T-helper 9 cell (primary cell): ENCODE results near the gene PRG3.
"Not testable (repeated sequence)": the region's sequence is repeated elsewhere in the genome, so short reads cannot be mapped to it uniquely, and the experiment has no call there.

ENCODE experiments used
- DNase-seq: peaks from one replicate; pipeline ENCODE4 v3.0.0-alpha.2; 2020

PRG3 gene

GRCh38 chr11:57358991-57359390 is 22.0 kb downstream of the PRG3 start:
- no peak for DNase-seq

GRCh38 chr11:57358543-57358961 is 22.4 kb downstream of the PRG3 start:
- no peak for DNase-seq

GRCh38 chr11:57357856-57358255 is 23.1 kb downstream of the PRG3 start:
- DNase-seq, result no peak

DNA sequence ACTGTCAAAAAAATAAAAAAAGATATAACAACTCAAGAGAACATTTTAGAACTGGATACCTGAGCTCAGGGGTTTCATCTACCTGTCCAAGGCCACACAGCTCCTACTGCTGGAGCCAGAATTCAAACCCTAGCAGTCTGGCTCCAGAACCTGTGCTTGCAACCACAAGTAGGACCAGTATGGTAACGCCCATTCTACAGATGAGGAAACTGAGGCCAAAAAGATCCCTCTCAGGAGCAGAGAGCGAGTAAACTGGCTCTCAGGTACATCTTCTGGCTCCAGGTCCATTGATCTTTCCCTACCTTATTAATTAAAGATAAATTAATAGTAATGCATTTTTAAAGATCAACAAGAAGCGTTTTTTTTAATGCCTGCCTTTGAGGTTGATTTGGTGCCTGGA is 23.6 kb downstream of the PRG3 start:
- DNase-seq, result no peak

DNA sequence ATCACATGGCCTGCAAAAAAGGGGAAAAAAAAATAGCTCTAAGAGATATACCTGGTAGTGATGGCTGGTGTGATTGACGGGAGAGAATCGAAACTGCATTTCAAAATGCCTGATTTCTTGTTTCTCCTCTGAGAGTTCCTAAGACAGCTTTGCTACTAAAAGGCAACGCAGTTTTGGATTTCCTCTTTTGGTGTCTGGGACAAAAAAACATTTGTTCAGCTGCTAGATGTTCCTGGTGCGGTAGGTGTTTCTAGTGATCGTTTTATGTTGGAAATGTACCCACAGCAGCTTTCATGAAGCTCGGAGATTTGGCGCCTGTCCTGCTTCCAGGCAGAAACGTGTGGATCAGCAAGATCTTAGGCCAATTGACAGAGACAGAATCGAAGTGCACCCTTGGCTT is 24.7 kb downstream of the PRG3 start:
- no peak for DNase-seq

DNA sequence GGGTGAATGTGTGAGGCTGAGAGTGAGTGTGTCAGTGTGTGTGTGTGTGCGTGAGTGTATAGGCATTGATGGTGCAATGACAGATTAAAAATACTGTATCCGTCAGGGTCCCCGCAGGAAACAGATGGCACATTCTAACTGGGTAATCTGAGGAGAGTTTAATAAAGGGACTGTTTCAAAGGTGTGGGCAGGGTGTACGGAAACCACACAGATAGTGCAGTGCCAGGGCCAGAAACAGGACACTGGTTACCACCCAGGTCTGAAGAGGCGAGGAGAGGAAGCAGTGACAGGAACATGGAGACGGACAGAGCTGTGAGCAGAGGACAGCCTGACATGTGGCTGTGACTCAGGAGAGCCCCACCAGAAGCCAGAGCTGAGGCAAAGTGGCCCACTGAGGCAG is 26.3 kb downstream of the PRG3 start:
- DNase-seq, result no peak

- no peak for DNase-seq
Measured at GRCh38 chr11:57353852-57354251, 27.1 kb downstream of the PRG3 start.

- DNase-seq, result no peak
Measured at GRCh38 chr11:57353446-57353845, 27.5 kb downstream of the PRG3 start.

DNA sequence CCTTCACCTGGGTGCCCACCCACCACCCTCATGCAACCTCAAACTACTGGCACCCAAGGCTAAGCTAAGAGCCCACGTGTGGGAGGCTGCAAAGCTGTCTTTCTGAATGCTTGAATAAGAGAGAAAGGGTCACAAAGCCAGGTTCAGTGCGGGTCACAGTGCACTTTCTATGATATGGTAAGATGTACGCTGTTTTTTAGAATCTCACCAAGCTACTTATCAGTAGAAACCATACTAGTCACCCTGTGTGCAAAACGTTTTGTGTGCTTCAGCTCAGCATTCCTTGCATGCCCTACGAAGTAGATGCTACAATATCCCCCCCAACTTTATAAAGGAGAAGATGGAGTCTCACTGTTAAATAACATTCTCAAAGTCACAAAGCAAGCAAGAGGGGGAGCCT is 27.9 kb downstream of the PRG3 start:
- no peak for DNase-seq

DNA sequence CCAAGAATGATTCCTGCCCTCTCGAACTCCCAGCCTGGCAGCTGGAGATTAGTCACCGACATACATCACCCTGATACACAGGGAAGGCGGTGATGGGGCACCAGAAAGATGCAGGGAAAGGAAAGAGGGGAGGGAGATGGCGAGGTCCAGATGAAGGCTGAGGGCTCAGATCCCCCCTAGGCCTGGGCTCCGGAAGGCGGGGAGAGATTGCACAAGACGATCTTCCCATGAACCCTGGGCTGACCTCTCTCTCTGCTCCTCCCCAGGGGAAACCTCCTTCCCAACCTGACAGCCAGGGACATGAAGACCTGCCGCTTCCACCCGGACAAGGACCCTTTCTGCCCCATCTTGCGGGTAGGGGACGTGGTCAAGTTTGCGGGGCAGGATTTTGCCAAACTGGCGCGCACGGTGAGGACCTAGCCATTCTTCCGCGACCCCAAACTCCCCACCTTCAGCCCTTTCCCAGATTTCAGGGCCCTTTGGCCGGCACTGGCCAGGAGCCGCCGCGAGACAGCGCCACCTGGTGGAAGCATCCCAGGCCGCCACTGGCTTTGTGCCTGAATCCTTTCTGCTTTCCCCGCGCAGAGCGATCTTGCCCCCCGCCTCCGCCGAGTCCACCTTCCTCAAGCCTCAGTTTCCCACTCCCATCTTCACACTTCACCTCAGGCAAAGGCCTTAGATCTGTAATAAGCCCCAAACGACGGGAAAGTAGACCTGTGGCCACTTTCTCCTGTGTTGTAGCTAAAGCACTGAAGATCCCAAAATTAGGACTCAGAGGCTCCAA is 31.3 kb downstream of the PRG3 start:
- peak; percentile 71 for DNase-seq

GRCh38 chr11:57348636-57349313 is 32.2 kb downstream of the PRG3 start:
- DNase-seq, result no peak

DNA sequence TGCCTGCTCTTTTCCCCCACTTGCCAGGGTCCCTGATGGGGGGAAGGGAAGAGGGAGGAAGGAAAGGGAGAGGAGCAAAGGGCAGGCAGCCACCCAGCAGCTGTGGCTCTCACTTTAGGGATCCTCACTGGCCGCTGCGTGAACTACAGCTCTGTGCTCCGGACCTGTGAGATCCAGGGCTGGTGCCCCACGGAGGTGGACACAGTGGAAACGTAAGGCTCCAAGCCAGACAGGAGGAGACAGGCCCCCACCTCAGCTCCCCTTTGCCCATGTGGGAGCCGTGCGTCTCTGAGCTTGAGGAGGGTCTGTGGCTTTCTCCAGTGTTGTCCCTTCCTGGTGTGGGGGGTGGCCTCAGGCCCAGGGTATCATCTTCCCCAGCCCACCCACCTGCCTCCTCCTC is 32.9 kb downstream of the PRG3 start:
- no peak for DNase-seq

GRCh38 chr11:57347336-57347735 is 33.6 kb downstream of the PRG3 start:
- no peak for DNase-seq

- DNase-seq, result peak; percentile 66
Measured at GRCh38 chr11:57345555-57346211, 35.3 kb downstream of the PRG3 start.

GRCh38 chr11:57344826-57345225 is 36.1 kb downstream of the PRG3 start:
- DNase-seq, result no peak

GRCh38 chr11:57343825-57344224 is 37.1 kb downstream of the PRG3 start:
- DNase-seq, result no peak

- no peak for DNase-seq
Measured at GRCh38 chr11:57342702-57343101, 38.2 kb downstream of the PRG3 start.

GRCh38 chr11:57341250-57341808 is 39.6 kb downstream of the PRG3 start:
- DNase-seq, result no peak

DNA sequence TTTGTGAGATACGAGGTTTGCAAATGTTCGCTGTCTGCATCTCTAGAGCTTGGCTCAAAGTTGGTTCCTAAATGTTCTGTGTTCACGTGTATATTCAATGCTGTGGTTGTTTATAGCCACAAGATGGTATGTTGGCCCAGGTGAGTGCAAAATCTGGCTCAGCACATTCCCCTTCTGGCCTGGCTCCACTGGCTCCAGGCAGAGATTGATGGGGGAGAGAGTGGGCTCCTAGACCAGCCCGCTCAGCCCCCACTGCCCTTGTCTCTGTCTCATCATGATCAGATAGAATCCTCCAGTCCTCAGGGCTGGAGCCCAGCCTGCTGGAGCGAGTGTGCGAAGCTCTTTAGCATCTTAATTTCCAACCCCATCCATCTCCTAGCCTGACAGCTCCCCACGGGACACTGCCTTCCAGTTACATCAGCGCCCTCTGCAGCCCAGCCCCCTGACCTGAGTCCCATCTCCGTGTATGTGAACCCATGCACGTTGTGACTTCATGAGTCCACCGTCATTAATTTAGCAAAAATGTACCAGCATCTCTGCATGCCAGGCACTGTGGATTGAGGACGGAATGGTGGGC is 40.8 kb downstream of the PRG3 start:
- no peak for DNase-seq

GRCh38 chr11:57339328-57339727 is 41.6 kb downstream of the PRG3 start:
- DNase-seq, result no peak

DNA sequence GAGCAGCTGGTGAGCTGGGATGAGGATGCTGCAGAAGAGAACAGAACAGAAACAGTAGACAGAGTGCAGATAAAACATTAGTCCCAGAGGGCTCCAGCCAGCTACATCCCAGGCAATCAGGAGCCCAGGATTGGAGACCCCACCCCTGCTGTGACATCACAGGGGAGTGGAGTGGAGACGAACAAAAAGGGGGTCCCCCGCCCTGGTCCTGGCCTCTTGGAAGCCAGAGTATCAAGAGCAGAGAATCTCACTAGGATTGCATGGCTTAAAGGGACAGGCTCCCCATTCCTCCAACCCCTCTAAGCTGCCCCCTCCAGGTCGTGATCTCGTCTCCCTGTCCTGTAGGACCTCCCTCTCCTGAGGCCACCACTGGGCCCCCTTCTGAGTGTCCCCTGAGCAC is 42.8 kb downstream of the PRG3 start, which contains the start of gene P2RX3:
Gene P2RX3 (plus strand): TSS at position 211 of the 400 bp plus-strand sequence. CDS start 199 bp downstream, outside the sequence.
- no peak for DNase-seq

GRCh38 chr11:57336856-57337255 is 44.1 kb downstream of the PRG3 start:
- DNase-seq, result not testable (repeated sequence)

DNA sequence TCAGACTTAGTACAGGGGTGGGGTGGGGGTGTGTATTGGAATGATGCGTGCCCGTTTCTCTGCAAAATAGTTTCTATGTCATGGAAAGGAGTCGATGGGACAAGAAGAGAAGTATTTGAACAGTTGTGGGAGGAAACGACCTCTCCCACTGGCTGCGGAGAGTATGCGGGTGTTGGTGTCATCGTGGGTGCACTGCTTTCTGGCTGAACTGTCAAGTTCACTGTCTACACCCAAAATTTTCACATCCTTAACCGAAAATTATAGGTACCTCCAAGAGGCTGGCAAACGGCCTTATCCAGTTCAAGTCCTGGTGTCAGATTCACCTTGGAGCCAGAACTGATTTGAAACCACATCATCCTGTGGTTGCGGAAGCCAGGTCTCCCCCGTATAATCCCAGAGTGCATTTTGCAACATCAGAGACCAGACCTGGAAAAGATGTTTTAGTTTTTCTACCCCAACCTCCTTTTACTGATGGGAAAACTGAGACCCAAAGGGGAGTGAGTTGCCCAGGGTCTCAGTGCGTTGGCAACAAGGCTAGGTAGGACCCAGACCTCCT is 44.8 kb downstream of the PRG3 start:
- peak; percentile 11 for DNase-seq
